ENCODE measurements around the gene LRBA.

DNA sequence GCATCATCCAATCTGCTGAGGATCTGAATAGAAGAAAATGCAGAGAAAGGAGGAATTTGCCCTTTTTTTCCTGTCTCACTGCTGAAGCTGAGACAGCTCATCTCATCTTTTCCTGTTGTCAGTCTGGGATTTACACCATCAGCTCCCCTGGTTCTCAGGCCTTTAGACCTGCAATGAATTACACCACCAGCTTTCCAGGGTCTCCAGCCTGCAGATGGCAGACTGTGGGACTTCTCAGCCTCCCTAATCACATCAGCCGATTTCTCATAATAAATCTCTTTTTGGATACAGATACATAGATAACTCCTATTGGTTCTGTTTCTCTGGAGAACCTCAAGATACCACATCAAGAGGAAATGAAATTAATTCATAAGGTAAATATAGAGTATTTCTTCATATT is 567.7 kb downstream of the LRBA start:
- TF ChIP-seq RAD21 (IDR thresholded peaks at IDR 0.05) (no peak), CTCF (IDR thresholded peaks at IDR 0.05; ENCODE audit: low read depth, low read length, missing input control) (no peak), YY1 (IDR thresholded peaks at IDR 0.05) (no peak), GABPA (IDR thresholded peaks at IDR 0.05 in 1 of 2, conservative IDR thresholded peaks at IDR 0.05 in 1 of 2) (no peak), TAF1 (conservative IDR thresholded peaks at IDR 0.05) (no peak), ATF3 (IDR thresholded peaks at IDR 0.05) (no peak), REST (IDR thresholded peaks at IDR 0.05) (no peak), SP1 (IDR thresholded peaks at IDR 0.05) (no peak), NR2F2 (IDR thresholded peaks at IDR 0.05) (no peak), JUND (IDR thresholded peaks at IDR 0.05) (no peak), MAX (IDR thresholded peaks at IDR 0.05) (no peak), FOXA1 (IDR thresholded peaks at IDR 0.05) (no peak), EGR1 (IDR thresholded peaks at IDR 0.05; ENCODE audit: low read depth in 2 of 2) (no peak)
- TF ChIP-seq, protein P1, sequence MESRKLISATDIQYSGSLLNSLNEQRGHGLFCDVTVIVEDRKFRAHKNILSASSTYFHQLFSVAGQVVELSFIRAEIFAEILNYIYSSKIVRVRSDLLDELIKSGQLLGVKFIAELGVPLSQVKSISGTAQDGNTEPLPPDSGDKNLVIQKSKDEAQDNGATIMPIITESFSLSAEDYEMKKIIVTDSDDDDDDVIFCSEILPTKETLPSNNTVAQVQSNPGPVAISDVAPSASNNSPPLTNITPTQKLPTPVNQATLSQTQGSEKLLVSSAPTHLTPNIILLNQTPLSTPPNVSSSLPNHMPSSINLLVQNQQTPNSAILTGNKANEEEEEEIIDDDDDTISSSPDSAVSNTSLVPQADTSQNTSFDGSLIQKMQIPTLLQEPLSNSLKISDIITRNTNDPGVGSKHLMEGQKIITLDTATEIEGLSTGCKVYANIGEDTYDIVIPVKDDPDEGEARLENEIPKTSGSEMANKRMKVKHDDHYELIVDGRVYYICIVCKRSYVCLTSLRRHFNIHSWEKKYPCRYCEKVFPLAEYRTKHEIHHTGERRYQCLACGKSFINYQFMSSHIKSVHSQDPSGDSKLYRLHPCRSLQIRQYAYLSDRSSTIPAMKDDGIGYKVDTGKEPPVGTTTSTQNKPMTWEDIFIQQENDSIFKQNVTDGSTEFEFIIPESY (IDR thresholded peaks at IDR 0.05) = no peak

All from liver (tissue), 3 donors.